ENCODE results near the gene POMT2.

- TF ChIP-seq POLR2AphosphoS5 (IDR thresholded peaks at IDR 0.05; ENCODE audit: low read depth, low read length), result no peak
- TF ChIP-seq REST (IDR thresholded peaks at IDR 0.05; ENCODE audit: insufficient read depth in 1 of 2, low read depth in 2 of 2, low read length in 2 of 2), result no peak
- TF ChIP-seq SIN3A (IDR thresholded peaks at IDR 0.05; ENCODE audit: borderline replicate concordance, insufficient read depth, low read length), result no peak
- no peak for TF ChIP-seq TAF1 (IDR thresholded peaks at IDR 0.05; ENCODE audit: borderline replicate concordance, insufficient read depth, low read length)
These were observed 17.2 kb upstream of the POMT2 start for GRCh38 chr14:77337880-77338279.

All from PFSK-1 (cell line).